HEK293T (cell line): ENCODE measurements around the gene P4HTM.

ENCODE experiments used
- CTCF ChIA-PET: fragments of 350-600 bp; formaldehyde crosslinking; extraction: SDS; loops from one replicate; lab custom pipeline; 2021; ENCODE audit warnings: antibody characterized with exemption, inconsistent platforms; lab: Yijun Ruan, JAX
- POLR2A ChIA-PET: fragments of 350-600 bp; formaldehyde crosslinking; extraction: SDS; loops from one replicate; lab custom pipeline; 2020; ENCODE audit warnings: antibody characterized with exemption, inconsistent platforms; lab: Yijun Ruan, JAX
- DNase-seq: peaks from one replicate; pipeline ENCODE4 v3.0.0; 2012; ENCODE audit warnings: mixed read lengths; ENCODE audit errors: extremely low spot score
- ARNT ChIP-seq: fragments of 450-650 bp; IDR thresholded peaks from 2 replicates; pipeline ENCODE4 v1.6.1; 2017; ENCODE audit warnings: mild to moderate bottlenecking
- BHLHE40 ChIP-seq: fragments of 450-650 bp; IDR thresholded peaks from 2 replicates; pipeline ENCODE4 v1.6.1; 2016; ENCODE audit warnings: mild to moderate bottlenecking, moderate library complexity, borderline replicate concordance
- CTBP1 ChIP-seq: fragments of 450-650 bp; IDR thresholded peaks from 2 replicates; pipeline ENCODE4 v1.6.1; 2016; ENCODE audit warnings: borderline replicate concordance
- ELF4 ChIP-seq: fragments of 450-650 bp; IDR thresholded peaks from 2 replicates; pipeline ENCODE4 v1.6.1; 2017; ENCODE audit warnings: antibody characterized with exemption
- FOXA1 ChIP-seq: fragments of 450-650 bp; IDR thresholded peaks from 2 replicates; pipeline ENCODE4 v1.6.1; 2016; ENCODE audit warnings: mild to moderate bottlenecking
- FOXK2 ChIP-seq: fragments of 450-650 bp; IDR thresholded peaks from 2 replicates; pipeline ENCODE4 v1.6.1; 2016; ENCODE audit warnings: mild to moderate bottlenecking
- FOXM1 ChIP-seq: fragments of 450-650 bp; IDR thresholded peaks from 2 replicates; pipeline ENCODE4 v1.6.1; 2017; ENCODE audit warnings: mild to moderate bottlenecking, borderline replicate concordance
- HDGF ChIP-seq: fragments of 450-650 bp; IDR thresholded peaks from 2 replicates; pipeline ENCODE4 v1.6.1; 2017; ENCODE audit warnings: antibody characterized with exemption, borderline replicate concordance
- L3MBTL2 ChIP-seq: fragments of 450-650 bp; conservative IDR thresholded peaks from 2 replicates; pipeline ENCODE4 v1.6.1; 2016; ENCODE audit warnings: mild to moderate bottlenecking
- LEF1 ChIP-seq: fragments of 450-650 bp; IDR thresholded peaks from 2 replicates; pipeline ENCODE4 v1.6.1; 2017; ENCODE audit warnings: mild to moderate bottlenecking, borderline replicate concordance
- NFRKB ChIP-seq: fragments of 450-650 bp; IDR thresholded peaks from 2 replicates; pipeline ENCODE4 v1.6.1; 2016; ENCODE audit warnings: mild to moderate bottlenecking, moderate library complexity
- SP1 ChIP-seq: fragments of 450-650 bp; IDR thresholded peaks from 2 replicates; pipeline ENCODE4 v1.6.1; 2017
- SUZ12 ChIP-seq: fragments of 450-650 bp; IDR thresholded peaks from 2 replicates; pipeline ENCODE4 v1.6.1; 2016; ENCODE audit warnings: mild to moderate bottlenecking
- TARDBP ChIP-seq: fragments of 450-650 bp; IDR thresholded peaks from 2 replicates; pipeline ENCODE4 v1.6.1; 2016
- ZNF384 ChIP-seq: fragments of 450-650 bp; IDR thresholded peaks from 2 replicates; pipeline ENCODE4 v1.6.1; 2016
- TF ChIP-seq, protein P1 (sequence below): fragments of 450-650 bp; IDR thresholded peaks from 2 replicates; pipeline ENCODE4 v1.6.1; 2016

Gene P4HTM

DNA sequence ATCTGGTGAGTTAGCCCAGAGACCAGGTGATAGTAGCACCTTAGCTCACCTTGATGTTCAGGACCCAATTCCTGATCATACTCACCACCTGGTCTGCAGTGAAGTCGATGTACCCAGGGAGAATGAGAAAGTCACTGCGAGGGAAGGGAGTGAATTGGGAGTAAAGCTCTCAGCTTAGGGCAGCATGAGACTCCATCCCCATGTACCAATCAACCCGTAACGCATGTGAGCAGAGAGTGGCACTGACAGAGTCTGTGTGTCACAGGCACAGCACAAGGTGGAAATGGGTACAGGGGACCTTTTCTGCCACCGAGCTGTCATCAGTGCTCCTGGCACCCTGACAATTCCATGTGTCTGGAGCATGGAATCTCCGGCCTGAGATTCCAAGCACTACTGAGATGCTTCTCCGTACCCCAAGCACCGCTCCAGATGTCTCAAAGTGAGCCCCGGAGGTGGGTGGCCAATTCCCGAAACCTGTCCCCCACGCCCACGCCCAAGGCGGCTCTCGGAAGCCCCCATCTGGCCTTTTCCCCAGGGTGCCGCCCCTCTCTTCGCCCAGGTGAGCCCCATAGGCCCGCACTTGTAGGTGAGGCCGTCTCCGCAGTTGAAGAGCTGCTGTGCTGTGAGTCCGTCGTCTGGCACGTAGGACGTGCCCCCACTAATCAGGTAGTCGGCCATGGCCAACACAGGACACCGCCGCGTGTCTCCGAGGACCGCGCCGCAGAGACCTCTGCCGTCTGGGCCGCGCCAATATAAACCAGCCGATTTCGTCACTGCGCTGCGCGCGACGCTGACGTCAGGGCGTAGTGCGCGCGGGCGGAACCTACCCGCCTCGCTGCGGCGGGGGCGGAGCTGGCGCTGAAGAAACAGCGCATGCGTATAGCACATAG lies 38.9 kb downstream of the P4HTM start, which contains the start of gene IMPDH2:
IMPDH2 (minus strand) TSS at position 726 of the 890 bp plus-strand sequence; CDS start at position 678, 48 bp downstream.
- ChIA-PET POLR2A (interaction anchor here (0.5 to 2.3 kb wide), 21 partner anchors 10 to 312 kb away, joined by 3 to 36 read pairs (median 5); partner anchors contain the start of genes DALRD3, IP6K2, LAMB2 and QARS1), CTCF (interaction anchor here (0.7 to 1.4 kb wide), 2 partner anchors 41 to 289 kb away, joined by 3 to 6 read pairs; no protein-coding TSS in a partner anchor)
- DNase-seq: peak; percentile 95
- TF ChIP-seq ZNF384: no peak
- TF ChIP-seq ELF4: peak; percentile 94
- TF ChIP-seq BHLHE40: no peak
- TF ChIP-seq FOXM1: no peak
- no peak for TF ChIP-seq FOXK2
- TF ChIP-seq LEF1: no peak
- peak; percentile 98 for TF ChIP-seq L3MBTL2
- TF ChIP-seq CTBP1: no peak
- TF ChIP-seq ARNT: no peak
- 0 out of 2 replicates have a peak, but pooled peaks have one; percentile 49 for TF ChIP-seq TARDBP
- no peak for TF ChIP-seq HDGF
- no peak for TF ChIP-seq FOXA1
- no peak for TF ChIP-seq SUZ12
- TF ChIP-seq SP1: no peak
- TF ChIP-seq, protein P1, sequence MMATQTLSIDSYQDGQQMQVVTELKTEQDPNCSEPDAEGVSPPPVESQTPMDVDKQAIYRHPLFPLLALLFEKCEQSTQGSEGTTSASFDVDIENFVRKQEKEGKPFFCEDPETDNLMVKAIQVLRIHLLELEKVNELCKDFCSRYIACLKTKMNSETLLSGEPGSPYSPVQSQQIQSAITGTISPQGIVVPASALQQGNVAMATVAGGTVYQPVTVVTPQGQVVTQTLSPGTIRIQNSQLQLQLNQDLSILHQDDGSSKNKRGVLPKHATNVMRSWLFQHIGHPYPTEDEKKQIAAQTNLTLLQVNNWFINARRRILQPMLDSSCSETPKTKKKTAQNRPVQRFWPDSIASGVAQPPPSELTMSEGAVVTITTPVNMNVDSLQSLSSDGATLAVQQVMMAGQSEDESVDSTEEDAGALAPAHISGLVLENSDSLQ: peak; percentile 24; the same call in 1 of the 2 replicates
- no peak for TF ChIP-seq NFRKB

DNA sequence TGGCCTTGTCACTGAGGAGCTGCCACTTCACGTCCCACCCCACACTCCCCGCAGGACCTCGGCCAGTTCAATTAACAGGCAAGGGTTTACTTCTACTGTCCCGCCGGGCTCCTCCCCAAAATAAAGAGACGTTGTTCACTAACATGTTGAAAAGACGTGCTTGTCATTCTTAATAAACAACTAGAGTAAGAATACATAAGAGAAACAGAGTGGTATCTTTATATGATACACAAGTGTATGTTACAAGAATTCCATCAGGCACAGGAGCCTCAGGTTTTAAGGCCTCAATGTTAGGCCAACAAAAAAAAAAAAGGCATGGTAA lies 39.5 kb downstream of the P4HTM start:
- CTCF ChIA-PET: interaction anchor here (1.4 kb wide), 1 partner anchor 290 kb away, joined by 3 read pairs; no protein-coding TSS in a partner anchor
- TF ChIP-seq NFRKB: no peak
- no peak for TF ChIP-seq FOXK2
- TF ChIP-seq BHLHE40: no peak
- TF ChIP-seq ARNT: no peak

DNA sequence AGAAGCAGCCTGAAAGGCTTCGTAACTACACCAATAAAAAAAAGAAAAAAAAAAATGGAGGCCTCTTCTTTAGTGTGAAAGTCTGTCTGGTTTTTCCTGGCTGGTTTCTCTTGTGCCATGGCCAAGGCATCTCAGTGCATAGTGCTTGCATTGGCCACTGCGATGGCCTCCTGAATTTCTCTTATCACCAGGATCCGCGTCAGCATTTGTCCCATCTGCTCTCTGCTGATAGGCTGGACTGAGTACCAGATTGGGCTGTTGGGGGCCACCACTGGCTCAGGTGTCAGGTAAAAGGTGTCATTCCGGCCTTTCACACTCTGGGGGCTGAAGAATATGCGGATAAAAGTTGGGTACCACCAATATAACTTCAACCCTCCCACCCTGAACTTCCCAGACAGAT lies 40.3 kb downstream of the P4HTM start:
- POLR2A ChIA-PET: interaction anchor here (0.6 to 3.3 kb wide), 5 partner anchors 9 to 91 kb away, joined by 3 to 19 read pairs (median 6); partner anchors contain the start of genes NDUFAF3, QRICH1, USP19 and WDR6
- CTCF ChIA-PET: interaction anchor here (0.6 kb wide), 1 partner anchor 268 kb away, joined by 9 read pairs; no protein-coding TSS in a partner anchor
- DNase-seq: no peak
- TF ChIP-seq ELF4 (no peak), FOXK2 (no peak), FOXA1 (no peak), NFRKB (no peak), LEF1 (no peak), ZNF384 (no peak), L3MBTL2 (no peak), TARDBP (no peak), SUZ12 (no peak), CTBP1 (no peak), SP1 (no peak), ARNT (no peak), FOXM1 (no peak), BHLHE40 (no peak), HDGF (no peak)
- TF ChIP-seq, protein P1: no peak

More for the DNA sequence above, 39.5 kb downstream of the P4HTM start:
- no peak for DNase-seq
- POLR2A ChIA-PET: interaction anchor here (0.5 to 2.3 kb wide), 21 partner anchors 10 to 312 kb away, joined by 3 to 36 read pairs (median 5); partner anchors contain the start of genes DALRD3, IP6K2, LAMB2 and QARS1

DNA sequence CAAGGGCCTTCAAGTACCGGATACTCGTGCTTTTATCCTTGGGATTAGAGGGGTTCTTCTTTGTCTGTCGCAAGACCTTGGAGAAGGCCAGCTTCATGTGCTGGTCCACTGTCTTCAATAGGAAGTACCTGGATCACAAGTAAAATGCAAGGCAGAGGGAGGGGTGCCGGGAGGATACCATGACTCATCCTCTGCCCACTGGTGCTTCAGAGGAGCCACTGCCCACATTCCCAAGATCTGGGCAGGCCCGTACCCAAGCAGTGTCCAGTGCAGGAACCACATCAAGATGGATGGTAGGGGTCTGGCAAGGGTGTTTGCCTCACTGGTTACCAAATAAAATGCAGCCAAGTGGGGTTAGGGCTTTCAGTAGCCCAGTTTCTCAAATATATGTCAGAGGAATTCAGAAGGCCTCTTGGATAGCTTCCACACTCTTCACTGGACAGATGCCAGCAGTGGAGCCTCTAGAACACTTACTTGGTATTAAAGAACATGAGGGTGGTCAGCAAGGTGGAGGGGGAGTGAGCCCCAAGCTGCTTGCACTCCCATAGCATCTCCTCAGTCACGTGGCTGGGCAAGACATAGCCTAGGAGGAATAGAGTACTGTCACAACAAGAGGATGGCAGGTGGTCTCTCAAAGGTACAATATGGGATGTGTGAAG lies 42.7 kb downstream of the P4HTM start:
- ChIA-PET POLR2A (interaction anchor here (2.1 to 3.3 kb wide), 3 partner anchors 12 to 61 kb away, joined by 6 to 19 read pairs (median 14); partner anchors contain the start of genes NDUFAF3, QRICH1 and WDR6), CTCF (no interaction called here)
- no peak for TF ChIP-seq CTBP1
- TF ChIP-seq FOXA1: no peak
- TF ChIP-seq SUZ12: no peak
- TF ChIP-seq, protein P1: no peak
- no peak for TF ChIP-seq BHLHE40
- TF ChIP-seq NFRKB: no peak
- DNase-seq: no peak

DNA sequence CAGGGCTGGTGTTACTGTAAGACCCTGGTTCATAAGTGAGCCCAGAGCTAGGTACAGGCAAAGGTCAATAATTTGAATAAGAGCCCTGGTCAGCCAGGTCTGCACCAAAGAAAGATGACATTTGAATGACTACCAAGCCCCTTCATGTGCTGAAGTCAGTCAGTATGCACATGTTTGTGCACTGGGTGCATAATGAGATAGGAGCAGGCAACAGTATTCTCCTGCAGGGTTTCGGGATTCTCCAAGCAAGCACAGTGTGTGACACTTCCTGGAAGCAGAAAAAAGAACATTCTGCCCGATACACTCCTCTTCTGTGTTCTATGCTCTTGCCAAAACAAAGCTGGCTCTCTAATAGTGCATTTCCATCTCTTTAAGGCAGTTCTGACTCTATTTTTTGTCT lies 44.6 kb downstream of the P4HTM start:
- DNase-seq: no peak
- CTCF ChIA-PET: no interaction called here
- POLR2A ChIA-PET: interaction anchor here (1.4 kb wide), 1 partner anchor 11 kb away, joined by 5 read pairs; no protein-coding TSS in a partner anchor
- TF ChIP-seq LEF1: no peak
- no peak for TF ChIP-seq SP1
- no peak for TF ChIP-seq ZNF384
- no peak for TF ChIP-seq BHLHE40
- no peak for TF ChIP-seq ELF4
